Mammary microvascular endothelial cell (primary cell): ENCODE results near the gene CTF1. TPM values are rescaled to one million over a fixed set of nuclear protein-coding genes. Genes with fewer than 3 reads are reported as not detected.

ENCODE experiments used
- total RNA-seq: library from RNA; depleted of rRNA; stranded (reverse); fragments of >200 nt; gene quantifications from 2 replicates; pipeline ENCODE4 v1.2.3, GENCODE V29; 2015

The CTF1 gene
- 0.33 TPM in 1 of 2 replicates, not detected in the other for total RNA-seq

DNA sequence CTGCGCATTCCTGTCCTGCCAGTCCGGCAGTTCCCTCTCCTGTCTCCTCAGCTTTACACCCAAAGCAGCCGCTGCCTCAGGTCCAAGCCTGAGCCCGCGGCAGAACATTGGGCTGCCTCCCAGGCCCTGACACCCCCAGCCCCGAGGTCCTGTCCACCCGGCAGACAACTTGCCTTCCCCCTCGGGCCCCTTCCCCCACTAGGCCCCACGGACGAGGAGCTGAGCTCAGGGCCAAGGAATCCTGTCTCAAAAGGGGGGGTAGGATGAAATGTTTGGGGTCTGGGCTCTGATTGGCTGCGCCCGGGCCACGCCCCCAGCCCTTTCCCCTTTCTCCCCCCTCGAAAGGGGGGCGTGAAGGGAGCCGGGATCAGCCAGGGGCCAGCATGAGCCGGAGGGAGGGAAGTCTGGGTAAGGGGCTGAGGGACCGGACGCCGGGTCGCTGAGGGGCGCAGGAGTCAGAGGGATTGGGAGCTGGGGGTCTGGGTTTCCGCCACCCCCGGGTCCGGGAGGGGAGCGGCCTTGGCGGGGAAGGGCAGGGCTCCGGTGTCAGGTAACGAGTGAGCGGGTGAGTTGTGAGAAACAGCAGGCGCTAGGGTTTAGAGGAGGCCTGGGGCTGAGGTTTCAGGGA lies at the start of gene CTF1:
Gene CTF1 (plus strand): TSS at position 354 of the 628 bp plus-strand sequence. CDS start 30 bp downstream, at position 384.

DNA sequence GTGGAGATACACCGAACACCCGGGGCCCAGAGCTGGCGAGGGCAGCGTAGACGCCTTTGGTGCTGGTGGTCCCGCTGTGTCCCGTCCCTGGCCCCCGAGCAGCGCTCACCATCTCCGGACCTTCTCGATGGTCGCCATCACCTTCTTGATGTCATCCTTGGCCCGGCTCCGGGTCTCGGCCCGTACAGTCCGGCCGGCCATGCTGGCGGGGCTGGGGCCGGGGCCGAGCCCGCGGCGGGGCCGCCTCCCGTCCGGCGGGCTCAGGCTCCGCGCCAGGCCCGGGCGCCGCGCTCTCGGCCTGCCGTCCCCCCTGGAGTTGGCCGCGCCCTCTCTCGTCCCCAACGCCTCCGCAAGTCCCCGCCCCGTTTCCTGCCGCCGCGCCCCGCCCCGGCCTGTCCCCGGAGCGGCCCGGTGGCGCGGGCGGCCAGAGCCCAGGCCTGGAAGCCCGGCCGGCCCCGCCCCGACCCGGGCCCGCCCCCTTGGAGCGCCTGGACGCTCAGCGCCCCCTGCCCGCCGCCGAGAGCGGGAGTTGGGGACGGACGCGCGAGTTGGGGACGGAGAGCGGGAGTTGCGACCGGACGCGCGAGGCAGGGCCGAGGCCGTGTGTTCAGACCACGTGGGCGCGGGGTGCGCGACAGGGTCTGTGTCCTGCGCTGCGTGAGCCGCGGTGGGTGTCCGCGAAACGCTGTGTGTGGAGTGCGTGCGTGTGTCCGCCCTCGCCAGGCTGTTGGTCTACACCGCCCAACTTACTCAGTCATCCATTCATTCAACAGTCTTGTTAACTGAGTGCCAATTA lies 2.5 kb upstream of the CTF1 start, which contains the start of gene BCL7C:
Gene BCL7C (minus strand): TSS at position 334 of the 796 bp plus-strand sequence. CDS start 133 bp downstream, at position 201.

DNA sequence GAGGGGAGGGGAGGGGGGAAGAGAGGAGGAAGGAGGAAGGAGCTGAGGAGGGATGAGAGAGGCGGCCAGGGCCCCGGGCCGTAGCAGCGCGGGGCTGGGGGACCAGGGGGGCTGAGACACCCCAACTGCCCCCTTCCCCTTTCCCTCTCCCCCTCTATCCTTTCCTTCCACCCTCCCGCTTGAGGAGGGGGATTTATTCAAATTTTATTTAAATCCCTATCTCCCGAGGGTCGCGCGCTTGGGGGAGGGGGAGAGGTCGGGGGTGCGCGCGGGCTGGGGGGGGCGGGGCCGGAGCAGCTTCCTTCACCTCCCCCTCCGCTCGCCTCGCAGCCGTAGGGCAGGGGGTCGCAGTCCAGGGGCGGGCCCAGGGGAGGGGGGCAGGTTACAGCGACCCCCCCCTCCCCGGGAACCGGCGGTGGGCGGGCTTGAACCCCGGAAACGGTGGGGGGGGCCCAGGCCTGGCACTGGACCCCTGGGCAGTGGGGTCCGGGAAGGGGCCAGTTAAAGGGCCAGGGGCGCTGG lies 27.2 kb downstream of the CTF1 start, which contains the start of gene FBXL19:
Gene FBXL19 (plus strand): TSS at position 19 of the 522 bp plus-strand sequence. CDS start 2,183 bp downstream, outside the sequence.

GRCh38 chr16:30948667-30949649 lies 52.5 kb downstream of the CTF1 start, which contains the start of gene ORAI3:
Gene ORAI3 (plus strand): TSS chr16:30949068. CDS start chr16:30949290, 222 bp downstream.

Other genes starting within 250 kb of the CTF1 start
- 13.5 and 16.5 TPM in 2 replicates for gene PRR14, start 245.7 kb upstream of the CTF1 start, total RNA-seq
- 20.6 and 24.6 TPM in 2 replicates for gene FBRS, start 238.2 kb upstream of the CTF1 start, total RNA-seq
- 16.7 and 23.7 TPM in 2 replicates for gene SRCAP, start 197.4 kb upstream of the CTF1 start, total RNA-seq
- gene PHKG2, start 148.2 kb upstream of the CTF1 start, total RNA-seq: 20.7 and 28.4 TPM in 2 replicates
- gene CFAP119, start 134.6 kb upstream of the CTF1 start, total RNA-seq: 1.3 and 1.4 TPM in 2 replicates
- gene RNF40, start 134.3 kb upstream of the CTF1 start, total RNA-seq: 68.8 and 74.6 TPM in 2 replicates
- gene ZNF629, start 109.4 kb upstream of the CTF1 start, total RNA-seq: 6.7 TPM in 2 replicates
- 37.0 and 39.4 TPM in 2 replicates for gene BCL7C, start 2.5 kb upstream of the CTF1 start, total RNA-seq
- 15.2 and 15.4 TPM in 2 replicates for gene FBXL19, start 27.0 kb downstream of the CTF1 start, total RNA-seq
- 17.9 and 27.5 TPM in 2 replicates for gene ORAI3, start 52.5 kb downstream of the CTF1 start, total RNA-seq
- 4.1 and 4.2 TPM in 2 replicates for gene SETD1A, start 61.1 kb downstream of the CTF1 start, total RNA-seq
- gene HSD3B7, start 88.6 kb downstream of the CTF1 start, total RNA-seq: 16.7 and 17.7 TPM in 2 replicates
- gene STX1B, start 114.0 kb downstream of the CTF1 start, total RNA-seq: 0.05 and 0.93 TPM in 2 replicates
- gene STX4, start 136.9 kb downstream of the CTF1 start, total RNA-seq: 30.7 and 32.6 TPM in 2 replicates
- 12.3 and 13.6 TPM in 2 replicates for gene ZNF668, start 177.6 kb downstream of the CTF1 start, total RNA-seq
- 9.9 and 10.0 TPM in 2 replicates for gene ZNF646, start 177.8 kb downstream of the CTF1 start, total RNA-seq
- gene PRSS53, start 192.3 kb downstream of the CTF1 start, total RNA-seq: 1.2 and 1.5 TPM in 2 replicates
- 144 and 177 TPM in 2 replicates for gene VKORC1, start 198.2 kb downstream of the CTF1 start, total RNA-seq
- 71.9 and 81.6 TPM in 2 replicates for gene BCKDK, start 211.8 kb downstream of the CTF1 start, total RNA-seq
- 30.0 and 31.8 TPM in 2 replicates for gene KAT8, start 221.1 kb downstream of the CTF1 start, total RNA-seq
- gene PRSS8, start 239.1 kb downstream of the CTF1 start, total RNA-seq: not detected in 2 replicates